Measurements from ENCODE around the gene ROBO1.

ROBO1 gene

GRCh38 chr3:79245284-79246138 lies 522.3 kb downstream of the ROBO1 start:
- ATAC-seq (ENCODE audit: insufficient read depth, low read depth), result no peak
- DNase-seq, result no peak
- H3K4me1 ChIP-seq (ENCODE audit: insufficient read depth, low read length), result no peaks in the 10 kb centered on the region
- H3K79me2 ChIP-seq (ENCODE audit: insufficient read depth, low read length), result no peaks in the 10 kb centered on the region
- H3K27ac ChIP-seq (ENCODE audit: low read length), result no peak overlapping the region
- TF ChIP-seq, protein P1, sequence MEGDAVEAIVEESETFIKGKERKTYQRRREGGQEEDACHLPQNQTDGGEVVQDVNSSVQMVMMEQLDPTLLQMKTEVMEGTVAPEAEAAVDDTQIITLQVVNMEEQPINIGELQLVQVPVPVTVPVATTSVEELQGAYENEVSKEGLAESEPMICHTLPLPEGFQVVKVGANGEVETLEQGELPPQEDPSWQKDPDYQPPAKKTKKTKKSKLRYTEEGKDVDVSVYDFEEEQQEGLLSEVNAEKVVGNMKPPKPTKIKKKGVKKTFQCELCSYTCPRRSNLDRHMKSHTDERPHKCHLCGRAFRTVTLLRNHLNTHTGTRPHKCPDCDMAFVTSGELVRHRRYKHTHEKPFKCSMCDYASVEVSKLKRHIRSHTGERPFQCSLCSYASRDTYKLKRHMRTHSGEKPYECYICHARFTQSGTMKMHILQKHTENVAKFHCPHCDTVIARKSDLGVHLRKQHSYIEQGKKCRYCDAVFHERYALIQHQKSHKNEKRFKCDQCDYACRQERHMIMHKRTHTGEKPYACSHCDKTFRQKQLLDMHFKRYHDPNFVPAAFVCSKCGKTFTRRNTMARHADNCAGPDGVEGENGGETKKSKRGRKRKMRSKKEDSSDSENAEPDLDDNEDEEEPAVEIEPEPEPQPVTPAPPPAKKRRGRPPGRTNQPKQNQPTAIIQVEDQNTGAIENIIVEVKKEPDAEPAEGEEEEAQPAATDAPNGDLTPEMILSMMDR (IDR thresholded peaks at IDR 0.05; ENCODE audit: borderline replicate concordance, extremely low read depth, low read length, poor library complexity, severe bottlenecking), result no peak
- no peak for TF ChIP-seq EZH2 (IDR thresholded peaks at IDR 0.05; ENCODE audit: borderline replicate concordance, low read depth, low read length, severe bottlenecking)
- H3K36me3 ChIP-seq (ENCODE audit: insufficient read depth, low read length), result no peaks in the 10 kb centered on the region
- H4K20me1 ChIP-seq (ENCODE audit: insufficient read depth, low read length), result no peaks in the 10 kb centered on the region
- no peak overlapping the region for H3K9ac ChIP-seq (ENCODE audit: low read depth, low read length)
- no peaks in the 10 kb centered on the region for H3K27me3 ChIP-seq (ENCODE audit: insufficient read depth, low read length, poor library complexity)
- H3K9me3 ChIP-seq (ENCODE audit: insufficient read depth, low read length, severe bottlenecking), result no peaks in the 10 kb centered on the region
- H2AFZ ChIP-seq (ENCODE audit: low read depth, low read length), result no peak overlapping the region
- no peak overlapping the region for H3K4me3 ChIP-seq (ENCODE audit: low read depth in 1 of 2, low read length in 2 of 2)
- no peak overlapping the region for H3K4me2 ChIP-seq (ENCODE audit: insufficient read depth, low read length)

DNA sequence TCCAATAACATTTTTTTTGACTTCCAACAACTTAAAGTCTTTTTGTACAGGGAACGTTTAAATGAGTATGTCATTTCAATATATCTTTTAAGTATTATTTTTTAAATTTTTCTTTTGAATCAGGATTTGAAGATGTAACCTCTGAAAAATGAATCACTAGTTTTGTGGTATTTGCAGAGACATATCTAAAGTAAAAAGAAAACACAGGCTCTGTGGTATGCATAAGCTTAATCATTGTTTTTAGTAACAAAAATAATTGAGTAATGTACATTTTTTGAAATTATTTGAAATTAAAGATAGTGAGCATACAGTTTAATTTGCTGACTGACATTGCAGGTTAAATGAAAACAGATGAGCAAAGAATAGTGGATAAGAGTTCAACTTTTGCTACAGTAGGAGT lies 531.3 kb downstream of the ROBO1 start:
- ATAC-seq (ENCODE audit: insufficient read depth, low read depth) (no peak), DNase-seq (no peak)
- Histone ChIP-seq H3K27me3 (ENCODE audit: insufficient read depth, low read length, poor library complexity) (no peaks in the 10 kb centered on the region), H3K9ac (ENCODE audit: low read depth, low read length) (no peak overlapping the region), H3K4me3 (ENCODE audit: low read depth in 1 of 2, low read length in 2 of 2) (no peak overlapping the region), H3K79me2 (ENCODE audit: insufficient read depth, low read length) (no peaks in the 10 kb centered on the region), H3K9me3 (ENCODE audit: insufficient read depth, low read length, severe bottlenecking) (no peaks in the 10 kb centered on the region), H2AFZ (ENCODE audit: low read depth, low read length) (no peak overlapping the region), H3K4me1 (ENCODE audit: insufficient read depth, low read length) (no peaks in the 10 kb centered on the region), H3K4me2 (ENCODE audit: insufficient read depth, low read length) (no peak overlapping the region), H4K20me1 (ENCODE audit: insufficient read depth, low read length) (no peaks in the 10 kb centered on the region), H3K36me3 (ENCODE audit: insufficient read depth, low read length) (no peaks in the 10 kb centered on the region), H3K27ac (ENCODE audit: low read length) (no peak overlapping the region)
- TF ChIP-seq EZH2 (IDR thresholded peaks at IDR 0.05; ENCODE audit: borderline replicate concordance, low read depth, low read length, severe bottlenecking), result no peak
- TF ChIP-seq, protein P1 (IDR thresholded peaks at IDR 0.05; ENCODE audit: borderline replicate concordance, extremely low read depth, low read length, poor library complexity, severe bottlenecking), result no peak

DNA sequence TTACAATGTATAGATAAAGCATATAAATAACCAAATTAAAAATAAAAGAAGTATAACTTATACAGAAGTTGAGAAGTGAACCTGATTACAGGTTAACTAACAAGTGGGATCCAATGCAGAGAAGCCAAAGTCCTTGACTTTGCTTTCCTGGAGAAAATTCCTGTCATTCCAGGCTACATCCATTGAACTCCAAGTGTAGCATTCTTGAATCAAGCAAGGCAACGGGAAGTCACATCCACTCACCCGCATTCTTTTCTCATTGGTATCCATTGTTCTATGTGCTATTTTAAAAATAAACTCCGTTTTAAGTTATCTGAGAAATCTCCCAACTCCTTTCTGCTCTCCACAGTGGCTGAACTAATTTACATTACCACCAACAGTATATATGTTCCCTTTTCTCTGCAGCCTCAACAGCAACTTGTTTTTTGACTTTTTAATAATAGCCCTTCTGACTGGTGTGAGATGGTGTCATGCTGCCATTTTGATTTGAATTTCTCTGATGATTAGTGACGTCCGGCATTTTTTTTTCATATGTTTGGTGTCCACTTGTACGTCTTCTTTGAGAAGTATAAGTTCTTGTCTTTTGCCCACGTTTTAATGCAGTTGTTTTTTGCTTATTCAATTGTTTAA lies 534.3 kb downstream of the ROBO1 start:
- TF ChIP-seq, protein P1 (IDR thresholded peaks at IDR 0.05; ENCODE audit: borderline replicate concordance, extremely low read depth, low read length, poor library complexity, severe bottlenecking), result no peak
- no peak for TF ChIP-seq EZH2 (IDR thresholded peaks at IDR 0.05; ENCODE audit: borderline replicate concordance, low read depth, low read length, severe bottlenecking)
- Histone ChIP-seq H3K9me3 (ENCODE audit: insufficient read depth, low read length, severe bottlenecking) (no peaks in the 10 kb centered on the region), H3K4me1 (ENCODE audit: insufficient read depth, low read length) (no peaks in the 10 kb centered on the region), H3K9ac (ENCODE audit: low read depth, low read length) (no peak overlapping the region), H2AFZ (ENCODE audit: low read depth, low read length) (no peak overlapping the region), H3K36me3 (ENCODE audit: insufficient read depth, low read length) (no peaks in the 10 kb centered on the region), H3K4me2 (ENCODE audit: insufficient read depth, low read length) (no peak overlapping the region), H3K27me3 (ENCODE audit: insufficient read depth, low read length, poor library complexity) (no peaks in the 10 kb centered on the region), H3K79me2 (ENCODE audit: insufficient read depth, low read length) (no peaks in the 10 kb centered on the region), H3K4me3 (ENCODE audit: low read depth in 1 of 2, low read length in 2 of 2) (no peak overlapping the region), H3K27ac (ENCODE audit: low read length) (no peak overlapping the region), H4K20me1 (ENCODE audit: insufficient read depth, low read length) (no peaks in the 10 kb centered on the region)
- DNase-seq (no peak), ATAC-seq (ENCODE audit: insufficient read depth, low read depth) (no peak)
